Fibroblast of lung (primary cell): ENCODE data around the gene CARD16.
"Not testable (repeated sequence)": the region's sequence is repeated elsewhere in the genome, so short reads cannot be mapped to it uniquely, and the experiment has no call there.

Experiments
- CTCF ChIP-seq, 2 donors: IDR thresholded peaks in 1 of 2; conservative IDR thresholded peaks in 1 of 2; 1 replicate in 1 of 2; 2 replicates in 1 of 2; pipeline ENCODE4 v1.5.1; 2011 to 2012; ENCODE audit warnings: low read length in 2 of 2, control low read depth in 1 of 2, inconsistent platforms in 1 of 2, low read depth in 1 of 2, mild to moderate bottlenecking in 1 of 2
- EZH2 ChIP-seq: IDR thresholded peaks from 2 replicates; pipeline ENCODE4 v1.5.1; 2012; ENCODE audit warnings: low read length, control low read depth, mild to moderate bottlenecking; ENCODE audit errors: missing control alignments

- TF ChIP-seq CTCF (conservative IDR thresholded peaks at IDR 0.05 in 1 of 2, IDR thresholded peaks at IDR 0.05 in 1 of 2; ENCODE audit: low read depth in 1 of 2, low read length in 2 of 2); EZH2: not testable (repeated sequence)
Observed at GRCh38 chr11:105069749-105070148, 24.6 kb upstream of the CARD16 start.
